ENCODE results near the gene EEA1.

DNA sequence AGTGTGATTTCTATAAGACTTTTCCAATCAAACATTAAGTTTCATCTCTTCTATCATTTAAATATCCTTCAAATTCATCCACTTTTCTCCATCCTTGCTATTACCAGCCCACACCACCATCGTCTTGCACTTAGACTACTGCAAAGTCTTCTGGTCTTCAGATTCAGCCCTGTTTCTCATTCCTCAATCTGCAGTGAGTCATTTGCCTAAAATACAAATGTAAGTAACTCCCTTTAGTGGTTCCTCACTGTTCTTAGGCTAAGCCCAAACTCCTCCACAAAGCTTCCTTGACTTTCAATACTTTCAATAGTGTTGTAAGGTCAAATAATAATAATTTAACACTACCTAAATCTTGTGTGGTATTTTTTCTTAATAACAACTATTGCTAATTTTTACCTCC lies 143.1 kb downstream of the EEA1 start:
- TF ChIP-seq EZH2 (IDR thresholded peaks at IDR 0.05) (no peak), POLR2AphosphoS5 (IDR thresholded peaks at IDR 0.05; ENCODE audit: borderline replicate concordance, low read depth, low read length) (no peak)

All from SK-N-MC (cell line).